Fibroblast of lung (primary cell): ENCODE data around the gene OR4D2. TPM values are rescaled to one million over a fixed set of nuclear protein-coding genes. Genes with fewer than 3 reads are reported as not detected.
A peak's percentile ranks its signal among the peaks of the same experiment; 100 is the strongest.

Experiments
- DNase-seq, 2 donors: peaks; one replicate each; pipeline versions ENCODE4 v3.0.0 to v3.0.0-alpha.2; 2010; ENCODE audit warnings: low read depth in 2 of 2
- H2AFZ ChIP-seq: 2 replicates; pipeline ENCODE4 v1.5.1; 2012; ENCODE audit warnings: low read length, control low read depth, inconsistent platforms
- H3K27ac ChIP-seq: 2 replicates; pipeline ENCODE4 v1.5.1; 2011; ENCODE audit warnings: low read length, control low read depth; ENCODE audit not compliant: insufficient read depth
- H3K27me3 ChIP-seq: 2 replicates; pipeline ENCODE4 v1.5.1; 2011; ENCODE audit warnings: mild to moderate bottlenecking, low read length; ENCODE audit not compliant: control insufficient read depth, insufficient read depth
- H3K36me3 ChIP-seq: 2 replicates; pipeline ENCODE4 v1.5.1; 2011; ENCODE audit warnings: low read length; ENCODE audit not compliant: control insufficient read depth, insufficient read depth
- H3K4me1 ChIP-seq: 2 replicates; pipeline ENCODE4 v1.5.1; 2011; ENCODE audit warnings: low read length; ENCODE audit not compliant: control insufficient read depth, insufficient read depth; ENCODE audit errors: extremely low read depth
- H3K4me2 ChIP-seq: 2 replicates; pipeline ENCODE4 v1.5.1; 2011; ENCODE audit warnings: low read length, control low read depth; ENCODE audit not compliant: insufficient read depth; ENCODE audit errors: extremely low read depth
- H3K4me3 ChIP-seq, 4 experiments: fragments of 200-600 bp in 1 of 4; sonication (generic) in 1 of 4; replicated peaks in 1 of 4; 2 replicates each; pipeline ENCODE4 v1.5.1; 2011 to 2016; ENCODE audit warnings: low read length in 4 of 4, low read depth in 3 of 4, mild to moderate bottlenecking in 3 of 4, control low read depth in 2 of 4, inconsistent platforms in 1 of 4, mixed read lengths in 1 of 4; ENCODE audit not compliant: insufficient read depth in 1 of 4; ENCODE audit errors: control extremely low read depth in 1 of 4
- H3K79me2 ChIP-seq: 2 replicates; pipeline ENCODE4 v1.5.1; 2012; ENCODE audit warnings: mild to moderate bottlenecking, low read length, inconsistent platforms; ENCODE audit not compliant: control insufficient read depth, insufficient read depth
- H3K9ac ChIP-seq: 2 replicates; pipeline ENCODE4 v1.5.1; 2011; ENCODE audit warnings: mild to moderate bottlenecking, low read length, control low read depth; ENCODE audit not compliant: insufficient read depth
- H3K9me3 ChIP-seq: 2 replicates; pipeline ENCODE4 v1.5.1; 2012; ENCODE audit warnings: low read depth, low read length; ENCODE audit not compliant: control insufficient read depth, insufficient read depth
- H4K20me1 ChIP-seq: 2 replicates; pipeline ENCODE4 v1.5.1; 2011; ENCODE audit warnings: low read length; ENCODE audit not compliant: control insufficient read depth, insufficient read depth; ENCODE audit errors: extremely low read depth
- EZH2 ChIP-seq: IDR thresholded peaks from 2 replicates; pipeline ENCODE4 v1.5.1; 2012; ENCODE audit warnings: low read length, control low read depth, mild to moderate bottlenecking; ENCODE audit errors: missing control alignments
- polyA plus RNA-seq, 2 donors: library from polyadenylated mRNA; depleted of rRNA in 1 of 2; stranded (reverse) in 1 of 2; unstranded in 1 of 2; fragments of >200 nt; gene quantifications; 2 replicates each; pipeline ENCODE4 v1.2.1, GENCODE V29; 2011 to 2012; ENCODE audit warnings: missing spikeins in 1 of 2
- total RNA-seq: library from RNA; depleted of rRNA; stranded (reverse); fragments of >200 nt; gene quantifications from 2 replicates; pipeline ENCODE4 v1.2.1, GENCODE V29; 2014
- TF ChIP-seq, protein P1 (sequence below), 2 donors: IDR thresholded peaks in 1 of 2; conservative IDR thresholded peaks in 1 of 2; 1 replicate in 1 of 2; 2 replicates in 1 of 2; pipeline ENCODE4 v1.5.1; 2011 to 2012; ENCODE audit warnings: low read length in 2 of 2, control low read depth in 1 of 2, inconsistent platforms in 1 of 2, low read depth in 1 of 2, mild to moderate bottlenecking in 1 of 2

OR4D2 gene
- total and polyA plus RNA-seq, 2 donors (not counting 1 experiment from before 2014, with no cell fraction given) = not detected

DNA sequence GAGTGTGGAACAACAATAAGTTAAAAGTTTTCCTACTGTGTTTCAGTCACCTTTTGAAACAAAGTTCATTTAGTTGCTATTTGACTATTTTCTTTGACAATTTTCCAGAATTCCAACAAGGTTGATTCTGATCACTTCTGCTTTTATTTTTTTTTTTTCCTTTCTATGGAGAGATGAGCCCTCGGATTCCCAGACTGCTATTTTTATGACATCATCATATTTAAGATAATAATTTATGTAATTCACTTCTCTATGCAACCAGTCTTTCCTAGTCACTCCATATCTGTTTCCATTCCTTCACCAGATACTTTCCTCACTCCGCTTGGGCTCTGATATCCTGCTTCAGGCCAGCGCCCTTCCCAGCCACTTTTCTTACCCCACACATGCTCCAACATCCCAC, 8.1 kb downstream of the OR4D2 start:
- Histone ChIP-seq H3K36me3 (no peaks in the 10 kb centered on the region), H3K4me1 (no peaks in the 10 kb centered on the region), H3K9ac (no peak overlapping the region), H3K9me3 (no peaks in the 10 kb centered on the region), H3K4me3 (no peak overlapping the region), H4K20me1 (no peaks in the 10 kb centered on the region), H3K79me2 (no peaks in the 10 kb centered on the region), H3K27me3 (no peaks in the 10 kb centered on the region), H3K27ac (no peak overlapping the region), H2AFZ (no peak overlapping the region), H3K4me2 (no peak overlapping the region)
- TF ChIP-seq, protein P1, sequence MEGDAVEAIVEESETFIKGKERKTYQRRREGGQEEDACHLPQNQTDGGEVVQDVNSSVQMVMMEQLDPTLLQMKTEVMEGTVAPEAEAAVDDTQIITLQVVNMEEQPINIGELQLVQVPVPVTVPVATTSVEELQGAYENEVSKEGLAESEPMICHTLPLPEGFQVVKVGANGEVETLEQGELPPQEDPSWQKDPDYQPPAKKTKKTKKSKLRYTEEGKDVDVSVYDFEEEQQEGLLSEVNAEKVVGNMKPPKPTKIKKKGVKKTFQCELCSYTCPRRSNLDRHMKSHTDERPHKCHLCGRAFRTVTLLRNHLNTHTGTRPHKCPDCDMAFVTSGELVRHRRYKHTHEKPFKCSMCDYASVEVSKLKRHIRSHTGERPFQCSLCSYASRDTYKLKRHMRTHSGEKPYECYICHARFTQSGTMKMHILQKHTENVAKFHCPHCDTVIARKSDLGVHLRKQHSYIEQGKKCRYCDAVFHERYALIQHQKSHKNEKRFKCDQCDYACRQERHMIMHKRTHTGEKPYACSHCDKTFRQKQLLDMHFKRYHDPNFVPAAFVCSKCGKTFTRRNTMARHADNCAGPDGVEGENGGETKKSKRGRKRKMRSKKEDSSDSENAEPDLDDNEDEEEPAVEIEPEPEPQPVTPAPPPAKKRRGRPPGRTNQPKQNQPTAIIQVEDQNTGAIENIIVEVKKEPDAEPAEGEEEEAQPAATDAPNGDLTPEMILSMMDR (conservative IDR thresholded peaks at IDR 0.05 in 1 of 2, IDR thresholded peaks at IDR 0.05 in 1 of 2; ENCODE audit: low read depth in 1 of 2, low read length in 2 of 2) = no peak
- TF ChIP-seq EZH2 = no peak
- DNase-seq = no peak

DNA sequence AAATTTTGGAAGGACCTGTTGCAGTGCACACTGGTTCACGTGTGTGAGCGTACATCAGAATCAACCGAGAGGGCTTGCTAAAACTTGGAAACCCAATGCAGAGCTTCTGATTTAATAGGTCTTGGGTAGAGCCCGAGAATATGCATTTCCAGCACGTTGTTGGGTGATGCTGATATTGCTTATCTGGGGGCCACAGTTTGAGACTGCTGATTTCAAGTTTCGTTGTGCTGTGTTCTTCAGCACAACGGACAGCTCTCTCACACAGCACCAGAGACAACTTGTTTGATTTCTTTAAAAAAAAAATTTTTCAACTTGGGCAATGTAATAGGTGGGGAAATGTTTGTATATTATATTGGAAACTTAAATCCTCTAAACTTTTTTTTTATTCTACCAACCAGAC, 9.4 kb downstream of the OR4D2 start:
- Histone ChIP-seq H2AFZ (no peak overlapping the region), H3K9ac (no peak overlapping the region), H3K4me2 (no peak overlapping the region), H3K4me3 (no peak overlapping the region), H3K79me2 (no peaks in the 10 kb centered on the region), H3K36me3 (no peaks in the 10 kb centered on the region), H3K27ac (no peak overlapping the region), H3K9me3 (no peaks in the 10 kb centered on the region), H3K4me1 (no peaks in the 10 kb centered on the region), H4K20me1 (no peaks in the 10 kb centered on the region), H3K27me3 (no peaks in the 10 kb centered on the region)
- TF ChIP-seq EZH2 = no peak
- TF ChIP-seq, protein P1 (conservative IDR thresholded peaks at IDR 0.05 in 1 of 2, IDR thresholded peaks at IDR 0.05 in 1 of 2; ENCODE audit: low read depth in 1 of 2, low read length in 2 of 2) = no peak
- peak; percentile 10 to 12 for DNase-seq

DNA sequence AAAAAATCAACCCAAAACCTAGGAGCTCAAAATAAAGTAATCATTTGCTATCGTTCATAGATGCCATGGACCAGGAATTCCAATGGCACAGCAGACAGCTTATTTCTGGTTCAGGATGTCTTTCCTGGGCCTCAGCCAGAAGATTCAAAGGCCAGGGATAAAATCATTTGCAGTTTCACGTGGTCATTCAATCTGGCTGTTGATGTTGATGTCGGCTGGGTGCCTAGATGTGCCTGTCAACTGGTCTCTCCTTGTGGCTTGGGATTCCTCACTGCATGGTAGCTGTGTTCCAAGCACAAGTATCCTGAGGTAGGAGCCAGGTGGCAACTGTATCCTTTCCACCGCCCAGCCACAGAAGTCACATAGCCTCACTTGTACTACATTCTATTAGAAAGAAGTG, 15.0 kb downstream of the OR4D2 start:
- Histone ChIP-seq H3K4me2 (no peak overlapping the region), H3K36me3 (no peaks in the 10 kb centered on the region), H3K4me3 (no peak overlapping the region), H3K27ac (no peak overlapping the region), H4K20me1 (no peaks in the 10 kb centered on the region), H3K9ac (no peak overlapping the region), H3K9me3 (no peaks in the 10 kb centered on the region), H2AFZ (no peak overlapping the region), H3K27me3 (no peaks in the 10 kb centered on the region), H3K79me2 (no peaks in the 10 kb centered on the region), H3K4me1 (no peaks in the 10 kb centered on the region)
- no peak for DNase-seq
- no peak for TF ChIP-seq EZH2
- TF ChIP-seq, protein P1 (conservative IDR thresholded peaks at IDR 0.05 in 1 of 2, IDR thresholded peaks at IDR 0.05 in 1 of 2; ENCODE audit: low read depth in 1 of 2, low read length in 2 of 2) = no peak
